HepG2 (cell line): ENCODE measurements around the gene MEF2B. TPM values are rescaled to one million over a fixed set of nuclear protein-coding genes. Genes with fewer than 3 reads are reported as not detected.
A peak's percentile ranks its signal among the peaks of the same experiment; 100 is the strongest.

Experiments used
- ARNT ChIP-seq: fragments of 450-650 bp; IDR thresholded peaks from 2 replicates; pipeline ENCODE4 v1.6.1; 2017
- FOXK2 ChIP-seq: fragments of 450-650 bp; IDR thresholded peaks from 2 replicates; pipeline ENCODE4 v1.6.1; 2016
- IRF2 ChIP-seq: IDR thresholded peaks from 2 replicates; pipeline ENCODE4 v1.6.1; 2018; ENCODE audit warnings: missing genetic modification reagents, missing compliant biosample characterization
- MED8 ChIP-seq: sonication (generic); formaldehyde crosslinking; IDR thresholded peaks from 2 replicates; pipeline ENCODE4 v1.8.1; 2023; ENCODE audit warnings: mild to moderate bottlenecking, missing genetic modification reagents; ENCODE audit not compliant: insufficient replicate concordance
- NFRKB ChIP-seq: fragments of 450-650 bp; IDR thresholded peaks from 2 replicates; pipeline ENCODE4 v1.6.1; 2017
- NR2F1 ChIP-seq, 2 experiments: fragments of 450-650 bp in 1 of 2; formaldehyde crosslinking in 1 of 2; IDR thresholded peaks; 2 replicates each; pipeline versions ENCODE4 v1.5.0 to v1.6.1; 2016 to 2020; ENCODE audit warnings: mild to moderate bottlenecking in 1 of 2, missing compliant biosample characterization in 1 of 2, missing genetic modification reagents in 1 of 2, moderate library complexity in 1 of 2
- STAT5B ChIP-seq: sonication (generic); formaldehyde crosslinking; IDR thresholded peaks from 2 replicates; pipeline ENCODE4 v1.4.0; 2020; ENCODE audit warnings: missing genetic modification reagents
- ZNF224 ChIP-seq: sonication (generic); formaldehyde crosslinking; IDR thresholded peaks from 2 replicates; pipeline ENCODE4 v1.5.0; 2020; ENCODE audit warnings: mild to moderate bottlenecking, missing genetic modification reagents
- ZNF354B ChIP-seq: sonication (generic); formaldehyde crosslinking; IDR thresholded peaks from 2 replicates; pipeline ENCODE4 v1.8.0; 2022; ENCODE audit warnings: mild to moderate bottlenecking, missing genetic modification reagents
- ZNF460 ChIP-seq: sonication (generic); formaldehyde crosslinking; IDR thresholded peaks from 2 replicates; pipeline ENCODE4 v1.5.1; 2020; ENCODE audit warnings: missing genetic modification reagents, mild to moderate bottlenecking, borderline replicate concordance
- ZNF552 ChIP-seq: sonication (generic); formaldehyde crosslinking; IDR thresholded peaks from 2 replicates; pipeline ENCODE4 v1.9.0; 2022; ENCODE audit warnings: missing genetic modification reagents, mild to moderate bottlenecking, borderline replicate concordance
- ZNF562 ChIP-seq: sonication (generic); formaldehyde crosslinking; IDR thresholded peaks from 2 replicates; pipeline ENCODE4 v1.8.0; 2022; ENCODE audit warnings: missing genetic modification reagents, borderline replicate concordance
- ZNF619 ChIP-seq: sonication (generic); formaldehyde crosslinking; IDR thresholded peaks from 2 replicates; pipeline ENCODE4 v1.4.0; 2020; ENCODE audit warnings: mild to moderate bottlenecking, missing genetic modification reagents
- ZNF713 ChIP-seq: sonication (generic); formaldehyde crosslinking; IDR thresholded peaks from 2 replicates; pipeline ENCODE4 v1.4.0; 2020; ENCODE audit warnings: mild to moderate bottlenecking, missing genetic modification reagents
- polyA plus RNA-seq, 8 experiments: library from polyadenylated mRNA; depleted of rRNA in 3 of 8; stranded (reverse) in 7 of 8; unstranded in 1 of 8; fragments of >200 nt; fragmentation: Illumina TruSeq in 4 of 8; extraction: Trizol in 4 of 8; gene quantifications; 2 replicates each; pipeline versions ENCODE4 v1.2.1 to v1.2.3, GENCODE V29; 2011 to 2016; ENCODE audit warnings: low read depth in 4 of 8, missing spikeins in 1 of 8, mixed read lengths in 1 of 8; ENCODE audit not compliant: insufficient read depth in 1 of 8
- total RNA-seq, 5 experiments: library from RNA; depleted of rRNA; stranded (reverse); fragments of >200 nt; fragmentation: Illumina TruSeq; extraction: Trizol; gene quantifications; 2 replicates each; pipeline ENCODE4 v1.2.3, GENCODE V29; 2016; ENCODE audit warnings: low read depth in 1 of 5
- TF ChIP-seq, protein P1 (sequence below): sonication (generic); formaldehyde crosslinking; IDR thresholded peaks from 2 replicates; pipeline ENCODE4 v1.9.0; 2021; ENCODE audit warnings: missing genetic modification reagents, borderline replicate concordance
- TF ChIP-seq, protein P2 (sequence below): sonication (generic); formaldehyde crosslinking; IDR thresholded peaks from 2 replicates; pipeline ENCODE4 v1.8.0; 2022; ENCODE audit warnings: mild to moderate bottlenecking, missing genetic modification reagents, borderline replicate concordance
- TF ChIP-seq, protein P3 (sequence below): sonication (generic); formaldehyde crosslinking; IDR thresholded peaks from 2 replicates; pipeline ENCODE4 v1.4.0; 2020; ENCODE audit warnings: missing genetic modification reagents, borderline replicate concordance
- TF ChIP-seq, protein P4 (sequence below): sonication (generic); formaldehyde crosslinking; IDR thresholded peaks from 2 replicates; pipeline ENCODE4 v1.4.0; 2020; ENCODE audit warnings: missing genetic modification reagents, low read depth, mild to moderate bottlenecking, borderline replicate concordance
- TF ChIP-seq, protein P5 (sequence below): IDR thresholded peaks from 2 replicates; pipeline ENCODE4 v1.6.1; 2016; ENCODE audit warnings: mild to moderate bottlenecking, missing biosample characterization, missing genetic modification reagents

Gene MEF2B
- total and polyA plus RNA-seq, 2 of the 13 experiments (the other 11 are each of a cell fraction or from before 2014, with no cell fraction given): 1.2 to 1.7 TPM

DNA sequence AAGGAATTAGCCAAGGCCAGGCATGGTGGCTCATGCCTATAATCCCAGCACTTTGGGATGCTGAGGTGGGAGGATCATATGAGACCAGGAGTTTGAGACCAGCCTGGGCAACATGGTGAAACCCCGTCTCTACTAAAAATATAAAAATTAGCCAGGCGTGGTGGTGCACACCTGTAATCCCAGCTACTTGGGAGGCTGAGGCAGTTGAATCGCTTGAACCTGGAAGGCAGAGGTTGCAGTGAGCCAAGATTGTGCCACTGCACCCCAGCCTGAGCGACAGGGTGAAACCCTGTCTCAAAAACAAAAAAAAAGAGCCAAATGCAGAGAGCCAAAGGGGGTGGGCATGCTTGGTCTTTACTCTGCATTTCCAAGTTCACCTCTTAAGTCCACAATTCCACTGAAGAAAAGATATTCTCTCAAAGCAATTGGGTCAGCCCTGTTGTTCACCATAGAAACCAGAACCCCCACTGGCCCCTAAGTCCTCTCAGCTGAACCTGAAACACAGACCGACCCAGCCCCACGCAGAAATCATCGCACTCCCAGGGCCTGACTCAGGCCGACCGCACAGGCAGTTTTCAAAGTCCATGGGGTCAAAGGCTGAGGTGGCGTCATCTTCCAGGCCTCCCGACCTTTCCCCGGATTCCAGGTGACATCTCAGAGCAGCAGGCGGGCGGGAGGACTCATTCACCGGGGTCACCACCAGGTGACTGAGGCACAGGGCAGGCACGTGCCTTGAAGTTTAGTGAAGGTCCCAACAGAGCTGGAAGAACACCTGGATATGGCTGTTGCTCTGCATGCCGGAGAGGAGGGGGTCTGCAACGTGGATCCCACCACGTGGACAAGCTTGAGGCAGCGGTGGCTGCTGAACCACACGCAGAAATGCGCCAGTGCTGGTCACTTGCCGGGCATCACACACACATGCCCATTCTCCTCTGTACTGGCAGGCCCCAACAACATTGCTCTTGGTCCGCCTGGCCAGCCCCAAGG lies 73.1 kb downstream of the MEF2B start (continued):
- TF ChIP-seq, protein P1, sequence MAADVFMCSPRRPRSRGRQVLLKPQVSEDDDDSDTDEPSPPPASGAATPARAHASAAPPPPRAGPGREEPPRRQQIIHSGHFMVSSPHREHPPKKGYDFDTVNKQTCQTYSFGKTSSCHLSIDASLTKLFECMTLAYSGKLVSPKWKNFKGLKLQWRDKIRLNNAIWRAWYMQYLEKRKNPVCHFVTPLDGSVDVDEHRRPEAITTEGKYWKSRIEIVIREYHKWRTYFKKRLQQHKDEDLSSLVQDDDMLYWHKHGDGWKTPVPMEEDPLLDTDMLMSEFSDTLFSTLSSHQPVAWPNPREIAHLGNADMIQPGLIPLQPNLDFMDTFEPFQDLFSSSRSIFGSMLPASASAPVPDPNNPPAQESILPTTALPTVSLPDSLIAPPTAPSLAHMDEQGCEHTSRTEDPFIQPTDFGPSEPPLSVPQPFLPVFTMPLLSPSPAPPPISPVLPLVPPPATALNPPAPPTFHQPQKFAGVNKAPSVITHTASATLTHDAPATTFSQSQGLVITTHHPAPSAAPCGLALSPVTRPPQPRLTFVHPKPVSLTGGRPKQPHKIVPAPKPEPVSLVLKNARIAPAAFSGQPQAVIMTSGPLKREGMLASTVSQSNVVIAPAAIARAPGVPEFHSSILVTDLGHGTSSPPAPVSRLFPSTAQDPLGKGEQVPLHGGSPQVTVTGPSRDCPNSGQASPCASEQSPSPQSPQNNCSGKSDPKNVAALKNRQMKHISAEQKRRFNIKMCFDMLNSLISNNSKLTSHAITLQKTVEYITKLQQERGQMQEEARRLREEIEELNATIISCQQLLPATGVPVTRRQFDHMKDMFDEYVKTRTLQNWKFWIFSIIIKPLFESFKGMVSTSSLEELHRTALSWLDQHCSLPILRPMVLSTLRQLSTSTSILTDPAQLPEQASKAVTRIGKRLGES: peak; percentile 97
- TF ChIP-seq ZNF552 (no peak), MED8 (CRISPR knock-in tag) (peak; percentile 86), ARNT (no peak), ZNF354B (CRISPR knock-in tag) (no peak), FOXK2 (0 out of 2 replicates have a peak, but pooled peaks have one; percentile 13), IRF2 (CRISPR knock-in tag) (peak; percentile 89), NFRKB (no peak), ZNF460 (CRISPR knock-in tag) (peak; percentile 93), STAT5B (no peak), ZNF562 (CRISPR knock-in tag) (no peak), ZNF713 (no peak), ZNF224 (CRISPR knock-in tag) (no peak), ZNF619 (CRISPR knock-in tag) (no peak), NR2F1 (CRISPR knock-in tag; IDR thresholded peaks at IDR 0.05) (peak; percentile 96)
- TF ChIP-seq, protein P2, sequence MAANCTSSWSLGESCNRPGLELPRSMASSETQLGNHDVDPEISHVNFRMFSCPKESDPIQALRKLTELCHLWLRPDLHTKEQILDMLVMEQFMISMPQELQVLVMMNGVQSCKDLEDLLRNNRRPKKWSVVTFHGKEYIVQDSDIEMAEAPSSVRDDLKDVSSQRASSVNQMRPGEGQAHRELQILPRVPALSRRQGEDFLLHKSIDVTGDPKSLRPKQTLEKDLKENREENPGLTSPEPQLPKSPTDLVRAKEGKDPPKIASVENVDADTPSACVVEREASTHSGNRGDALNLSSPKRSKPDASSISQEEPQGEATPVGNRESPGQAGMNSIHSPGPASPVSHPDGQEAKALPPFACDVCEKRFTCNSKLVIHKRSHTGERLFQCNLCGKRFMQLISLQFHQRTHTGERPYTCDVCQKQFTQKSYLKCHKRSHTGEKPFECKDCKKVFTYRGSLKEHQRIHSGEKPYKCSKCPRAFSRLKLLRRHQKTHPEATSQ: peak; percentile 77; the same call in 1 of the 2 replicates
- TF ChIP-seq, protein P3, sequence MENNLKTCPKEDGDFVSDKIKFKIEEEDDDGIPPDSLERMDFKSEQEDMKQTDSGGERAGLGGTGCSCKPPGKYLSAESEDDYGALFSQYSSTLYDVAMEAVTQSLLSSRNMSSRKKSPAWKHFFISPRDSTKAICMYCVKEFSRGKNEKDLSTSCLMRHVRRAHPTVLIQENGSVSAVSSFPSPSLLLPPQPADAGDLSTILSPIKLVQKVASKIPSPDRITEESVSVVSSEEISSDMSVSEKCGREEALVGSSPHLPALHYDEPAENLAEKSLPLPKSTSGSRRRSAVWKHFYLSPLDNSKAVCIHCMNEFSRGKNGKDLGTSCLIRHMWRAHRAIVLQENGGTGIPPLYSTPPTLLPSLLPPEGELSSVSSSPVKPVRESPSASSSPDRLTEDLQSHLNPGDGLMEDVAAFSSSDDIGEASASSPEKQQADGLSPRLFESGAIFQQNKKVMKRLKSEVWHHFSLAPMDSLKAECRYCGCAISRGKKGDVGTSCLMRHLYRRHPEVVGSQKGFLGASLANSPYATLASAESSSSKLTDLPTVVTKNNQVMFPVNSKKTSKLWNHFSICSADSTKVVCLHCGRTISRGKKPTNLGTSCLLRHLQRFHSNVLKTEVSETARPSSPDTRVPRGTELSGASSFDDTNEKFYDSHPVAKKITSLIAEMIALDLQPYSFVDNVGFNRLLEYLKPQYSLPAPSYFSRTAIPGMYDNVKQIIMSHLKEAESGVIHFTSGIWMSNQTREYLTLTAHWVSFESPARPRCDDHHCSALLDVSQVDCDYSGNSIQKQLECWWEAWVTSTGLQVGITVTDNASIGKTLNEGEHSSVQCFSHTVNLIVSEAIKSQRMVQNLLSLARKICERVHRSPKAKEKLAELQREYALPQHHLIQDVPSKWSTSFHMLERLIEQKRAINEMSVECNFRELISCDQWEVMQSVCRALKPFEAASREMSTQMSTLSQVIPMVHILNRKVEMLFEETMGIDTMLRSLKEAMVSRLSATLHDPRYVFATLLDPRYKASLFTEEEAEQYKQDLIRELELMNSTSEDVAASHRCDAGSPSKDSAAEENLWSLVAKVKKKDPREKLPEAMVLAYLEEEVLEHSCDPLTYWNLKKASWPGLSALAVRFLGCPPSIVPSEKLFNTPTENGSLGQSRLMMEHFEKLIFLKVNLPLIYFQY (CRISPR knock-in tag): peak; percentile 54; the same call in 1 of the 2 replicates
- TF ChIP-seq, protein P4, sequence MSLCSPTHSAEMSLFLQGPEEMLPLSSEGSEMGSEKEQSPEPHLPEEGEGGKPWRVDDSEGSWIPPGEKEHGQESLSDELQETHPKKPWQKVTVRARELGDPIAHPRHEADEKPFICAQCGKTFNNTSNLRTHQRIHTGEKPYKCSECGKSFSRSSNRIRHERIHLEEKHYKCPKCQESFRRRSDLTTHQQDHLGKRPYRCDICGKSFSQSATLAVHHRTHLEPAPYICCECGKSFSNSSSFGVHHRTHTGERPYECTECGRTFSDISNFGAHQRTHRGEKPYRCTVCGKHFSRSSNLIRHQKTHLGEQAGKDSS (CRISPR knock-in tag): peak; percentile 35; the same call in 1 of the 2 replicates
- TF ChIP-seq, protein P5, sequence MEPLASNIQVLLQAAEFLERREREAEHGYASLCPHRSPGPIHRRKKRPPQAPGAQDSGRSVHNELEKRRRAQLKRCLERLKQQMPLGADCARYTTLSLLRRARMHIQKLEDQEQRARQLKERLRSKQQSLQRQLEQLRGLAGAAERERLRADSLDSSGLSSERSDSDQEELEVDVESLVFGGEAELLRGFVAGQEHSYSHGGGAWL: peak; percentile 83; the same call in 1 of the 2 replicates
